Measurements from ENCODE around the gene SKA2. TPM values are rescaled to one million over a fixed set of nuclear protein-coding genes. Genes with fewer than 3 reads are reported as not detected.

Gene SKA2
- total and polyA plus RNA-seq, 9 of the 15 experiments (the other 6 are each of a cell fraction or from before 2014, with no cell fraction given), result 58.1 to 183 (median 133) TPM

DNA sequence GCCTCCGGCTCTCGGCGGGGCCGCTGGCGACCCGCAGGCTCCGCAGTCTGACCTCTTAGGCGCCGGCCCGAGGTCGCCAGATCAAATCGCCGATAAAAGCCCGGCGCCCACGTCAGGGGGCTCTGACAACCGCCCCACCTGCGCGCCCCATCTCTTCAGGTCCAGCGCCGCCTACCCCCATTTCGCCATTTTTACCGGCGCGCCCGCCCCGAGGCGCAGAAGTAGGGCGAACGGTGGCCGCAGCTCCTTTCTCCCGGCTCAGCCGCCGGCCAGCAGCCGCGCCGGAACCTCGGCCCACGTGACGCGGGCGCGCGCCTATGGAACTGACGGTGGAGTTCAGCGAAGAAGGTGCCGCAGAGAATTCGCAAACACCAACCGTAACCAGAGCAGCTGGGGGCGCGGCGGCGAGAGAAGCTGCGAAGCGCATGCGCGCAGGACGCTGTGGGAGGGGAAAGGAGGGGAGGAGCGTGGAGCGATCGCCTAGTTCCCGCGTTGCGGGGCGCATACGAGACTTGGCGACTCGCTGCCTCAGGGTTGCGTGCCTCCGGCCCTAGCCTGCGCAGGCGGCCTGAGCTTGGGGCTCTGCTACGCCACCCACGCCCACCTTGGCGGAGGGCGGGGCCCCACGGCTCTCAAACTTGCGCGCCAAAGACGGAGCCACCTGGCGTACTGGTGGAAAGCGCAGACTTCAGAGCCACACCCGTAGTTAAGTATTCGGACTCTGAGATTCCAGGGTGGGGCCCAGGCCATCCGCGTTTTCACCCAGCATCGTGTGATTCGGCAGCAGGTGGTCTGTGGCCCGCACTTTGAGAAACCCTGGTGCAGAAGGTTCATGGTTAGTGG, 48.3 kb downstream of the SKA2 start, which contains the start of gene TRIM37 (continued):
- TF ChIP-seq THAP7 (CRISPR knock-in tag; IDR thresholded peaks at IDR 0.05) (no peak; the same call in 1 of the 2 replicates), ZNF274 (IDR thresholded peaks at IDR 0.05; ENCODE audit: borderline replicate concordance, low read depth, low read length) (no peak), LARP7 (IDR thresholded peaks at IDR 0.05) (no peak), HOXB6 (CRISPR knock-in tag; IDR thresholded peaks at IDR 0.05; ENCODE audit: borderline replicate concordance) (no peak), ZBTB7A (IDR thresholded peaks at IDR 0.05; ENCODE audit: borderline replicate concordance, control insufficient read depth, low read depth, low read length) (peak; percentile 41; the same call in 1 of the 2 replicates), HNRNPLL (IDR thresholded peaks at IDR 0.05; ENCODE audit: low read depth, low read length, poor library complexity, severe bottlenecking) (peak; percentile 99), SOX6 (IDR thresholded peaks at IDR 0.05) (peak; percentile 40; the same call in 1 of the 2 replicates), HINFP (tag; conservative IDR thresholded peaks at IDR 0.05; ENCODE audit: low read depth) (no peak), CC2D1A (IDR thresholded peaks at IDR 0.05) (no peak), GATAD2A (IDR thresholded peaks at IDR 0.05) (peak; percentile 77), GTF2E2 (tag; IDR thresholded peaks at IDR 0.05) (peak; percentile 62; the same call in 1 of the 2 replicates), MEF2D (tag; conservative IDR thresholded peaks at IDR 0.05; ENCODE audit: low read depth) (0 out of 2 replicates have a peak, but pooled peaks have one; percentile 7), HCFC1 (IDR thresholded peaks at IDR 0.05; ENCODE audit: low read depth, low read length) (peak; percentile 42), PKNOX1 (IDR thresholded peaks at IDR 0.05) (no peak), ILF3 (IDR thresholded peaks at IDR 0.05; ENCODE audit: borderline replicate concordance) (no peak; the same call in 1 of the 2 replicates), ZNF644 (tag; IDR thresholded peaks at IDR 0.05; ENCODE audit: low read depth) (no peak), MED1 (CRISPR knock-in tag; IDR thresholded peaks at IDR 0.05; ENCODE audit: borderline replicate concordance) (no peak), TEAD4 (IDR thresholded peaks at IDR 0.05; ENCODE audit: low read length) (peak; percentile 69), TEAD4 (CRISPR knock-in tag; IDR thresholded peaks at IDR 0.05; ENCODE audit: borderline replicate concordance) (no peak), EWSR1 (IDR thresholded peaks at IDR 0.05; ENCODE audit: borderline replicate concordance, low read depth, partially characterized antibody) (peak; percentile 92)
- TF ChIP-seq, protein P1, sequence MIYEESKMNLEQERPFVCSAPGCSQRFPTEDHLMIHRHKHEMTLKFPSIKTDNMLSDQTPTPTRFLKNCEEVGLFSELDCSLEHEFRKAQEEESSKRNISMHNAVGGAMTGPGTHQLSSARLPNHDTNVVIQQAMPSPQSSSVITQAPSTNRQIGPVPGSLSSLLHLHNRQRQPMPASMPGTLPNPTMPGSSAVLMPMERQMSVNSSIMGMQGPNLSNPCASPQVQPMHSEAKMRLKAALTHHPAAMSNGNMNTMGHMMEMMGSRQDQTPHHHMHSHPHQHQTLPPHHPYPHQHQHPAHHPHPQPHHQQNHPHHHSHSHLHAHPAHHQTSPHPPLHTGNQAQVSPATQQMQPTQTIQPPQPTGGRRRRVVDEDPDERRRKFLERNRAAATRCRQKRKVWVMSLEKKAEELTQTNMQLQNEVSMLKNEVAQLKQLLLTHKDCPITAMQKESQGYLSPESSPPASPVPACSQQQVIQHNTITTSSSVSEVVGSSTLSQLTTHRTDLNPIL (CRISPR knock-in tag; IDR thresholded peaks at IDR 0.05), result no peak
- TF ChIP-seq, protein P2, sequence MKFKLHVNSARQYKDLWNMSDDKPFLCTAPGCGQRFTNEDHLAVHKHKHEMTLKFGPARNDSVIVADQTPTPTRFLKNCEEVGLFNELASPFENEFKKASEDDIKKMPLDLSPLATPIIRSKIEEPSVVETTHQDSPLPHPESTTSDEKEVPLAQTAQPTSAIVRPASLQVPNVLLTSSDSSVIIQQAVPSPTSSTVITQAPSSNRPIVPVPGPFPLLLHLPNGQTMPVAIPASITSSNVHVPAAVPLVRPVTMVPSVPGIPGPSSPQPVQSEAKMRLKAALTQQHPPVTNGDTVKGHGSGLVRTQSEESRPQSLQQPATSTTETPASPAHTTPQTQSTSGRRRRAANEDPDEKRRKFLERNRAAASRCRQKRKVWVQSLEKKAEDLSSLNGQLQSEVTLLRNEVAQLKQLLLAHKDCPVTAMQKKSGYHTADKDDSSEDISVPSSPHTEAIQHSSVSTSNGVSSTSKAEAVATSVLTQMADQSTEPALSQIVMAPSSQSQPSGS (CRISPR knock-in tag; IDR thresholded peaks at IDR 0.05), result no peak

Measured in K562 (cell line).